Loucy (cell line): ENCODE results near the gene C1QTNF4.

Experiments
- H2AFZ ChIP-seq: fragments of 200-600 bp; sonication (generic); 2 replicates; pipeline ENCODE4 v1.6.0; 2016; ENCODE audit warnings: antibody characterized with exemption, mild to moderate bottlenecking, low read length, moderate library complexity
- H3F3A ChIP-seq: fragments of 200-600 bp; 2 replicates; pipeline ENCODE4 v1.6.0; 2016; ENCODE audit warnings: antibody characterized with exemption, low read depth, mild to moderate bottlenecking
- H3K27me3 ChIP-seq: fragments of 200-600 bp; sonication (generic); 2 replicates; pipeline ENCODE4 v1.6.1; 2014; ENCODE audit warnings: low read length, mild to moderate bottlenecking; ENCODE audit not compliant: insufficient read depth, poor library complexity, severe bottlenecking
- H3K36me3 ChIP-seq: fragments of 200-600 bp; sonication (generic); 2 replicates; pipeline ENCODE4 v1.6.1; 2016; ENCODE audit warnings: low read length; ENCODE audit not compliant: insufficient read depth
- H3K4me1 ChIP-seq: fragments of 200-600 bp; sonication (generic); 2 replicates; pipeline ENCODE4 v1.5.1; 2014; ENCODE audit warnings: low read length, mild to moderate bottlenecking; ENCODE audit not compliant: insufficient read depth, poor library complexity, severe bottlenecking
- H3K4me2 ChIP-seq: fragments of 200-600 bp; sonication (generic); 2 replicates; pipeline ENCODE4 v1.6.0; 2014; ENCODE audit warnings: antibody characterized with exemption, low read length, low read depth, mild to moderate bottlenecking; ENCODE audit not compliant: poor library complexity, severe bottlenecking
- H3K4me3 ChIP-seq: fragments of 200-600 bp; sonication (generic); 2 replicates; pipeline ENCODE4 v1.5.1; 2014; ENCODE audit warnings: low read length, mild to moderate bottlenecking, mixed read lengths; ENCODE audit not compliant: poor library complexity, severe bottlenecking
- H3K79me2 ChIP-seq: fragments of 200-600 bp; sonication (generic); 2 replicates; pipeline ENCODE4 v1.6.1; 2014; ENCODE audit warnings: low read length; ENCODE audit not compliant: insufficient read depth
- H3K9ac ChIP-seq: fragments of 200-600 bp; sonication (generic); 2 replicates; pipeline ENCODE4 v1.6.0; 2014; ENCODE audit warnings: mild to moderate bottlenecking, low read depth, low read length, moderate library complexity; ENCODE audit not compliant: poor library complexity, severe bottlenecking
- H3K9me2 ChIP-seq: fragments of 200-600 bp; sonication (generic); replicated peaks from 2 replicates; pipeline ENCODE4 v1.6.1; 2016; ENCODE audit warnings: low read depth, low read length, mixed read lengths
- H3K9me3 ChIP-seq: fragments of 200-600 bp; sonication (generic); 2 replicates; pipeline ENCODE4 v1.6.1; 2014; ENCODE audit warnings: mild to moderate bottlenecking, antibody characterized with exemption, low read length, low read depth; ENCODE audit not compliant: insufficient read depth
- H4K20me1 ChIP-seq: fragments of 200-600 bp; sonication (generic); 2 replicates; pipeline ENCODE4 v1.6.0; 2014; ENCODE audit warnings: antibody characterized with exemption, low read length, mild to moderate bottlenecking; ENCODE audit not compliant: insufficient read depth, poor library complexity, severe bottlenecking
- CTCF ChIP-seq: fragments of 200-600 bp; sonication (generic); conservative IDR thresholded peaks from 2 replicates; pipeline ENCODE4 v1.5.1; 2014; ENCODE audit warnings: mild to moderate bottlenecking, antibody characterized with exemption, low read length
- EZH2phosphoT487 ChIP-seq: fragments of 200-600 bp; IDR thresholded peaks from 2 replicates; pipeline ENCODE4 v1.6.1; 2018; ENCODE audit warnings: antibody characterized with exemption, mild to moderate bottlenecking, moderate library complexity, borderline replicate concordance

The C1QTNF4 gene

GRCh38 chr11:47587039-47587716 is 7.0 kb downstream of the C1QTNF4 start:
- H3K79me2 ChIP-seq, result peaks cover 63% of the 10 kb centered on the region
- peak overlapping the region; percentile 65 for H3K9ac ChIP-seq
- peak overlapping the region; percentile 60 for H3K4me3 ChIP-seq
- no peak overlapping the region for H2AFZ ChIP-seq
- peaks cover 14% of the 10 kb centered on the region; the same call in 1 of the 2 replicates for H3F3A ChIP-seq
- H3K27me3 ChIP-seq, result no peaks in the 10 kb centered on the region
- TF ChIP-seq CTCF, result no peak
- TF ChIP-seq EZH2phosphoT487, result no peak
- no peaks in the 10 kb centered on the region for H3K9me2 ChIP-seq
- H4K20me1 ChIP-seq, result no peaks in the 10 kb centered on the region
- H3K4me2 ChIP-seq, result peak overlapping the region; percentile 72
- peaks cover 28% of the 10 kb centered on the region; the same call in 1 of the 2 replicates for H3K36me3 ChIP-seq
- no peaks in the 10 kb centered on the region for H3K9me3 ChIP-seq
- H3K4me1 ChIP-seq, result peaks cover 59% of the 10 kb centered on the region

GRCh38 chr11:47586098-47586855 is 7.9 kb downstream of the C1QTNF4 start, which contains the start of gene FAM180B:
Gene FAM180B (plus strand): TSS chr11:47586678. CDS start chr11:47586769, 91 bp downstream.
- Histone ChIP-seq H4K20me1 (peaks cover 5% of the 10 kb centered on the region), H3K27me3 (no peaks in the 10 kb centered on the region), H3K4me3 (peak within 1 kb of the TSS; percentile 60), H3K9me2 (no peaks in the 10 kb centered on the region), H3F3A (0 out of 2 replicates have a peak, but pooled peaks cover 11% of the 10 kb centered on the region), H3K4me2 (peak within 1 kb of the TSS; percentile 72), H3K9me3 (no peaks in the 10 kb centered on the region), H3K79me2 (peaks cover 72% of the 10 kb centered on the region), H3K4me1 (peaks cover 64% of the 10 kb centered on the region), H3K9ac (peak within 1 kb of the TSS; percentile 65), H3K36me3 (peaks cover 37% of the 10 kb centered on the region; the same call in 1 of the 2 replicates), H2AFZ (no peak within 1 kb of the TSS)
- TF ChIP-seq CTCF (no peak), EZH2phosphoT487 (no peak)

- Histone ChIP-seq H3K9me3 (no peaks in the 10 kb centered on the region), H3K36me3 (peaks cover 38% of the 10 kb centered on the region; the same call in 1 of the 2 replicates), H3K4me3 (no peak overlapping the region), H3K4me2 (peak overlapping the region; percentile 90), H3K79me2 (peaks cover 76% of the 10 kb centered on the region), H2AFZ (no peak overlapping the region), H3K27me3 (no peaks in the 10 kb centered on the region), H3K4me1 (peaks cover 62% of the 10 kb centered on the region), H3F3A (0 out of 2 replicates have a peak, but pooled peaks cover 4% of the 10 kb centered on the region), H3K9ac (no peak overlapping the region), H4K20me1 (peaks cover 15% of the 10 kb centered on the region), H3K9me2 (no peaks in the 10 kb centered on the region)
- TF ChIP-seq CTCF (no peak), EZH2phosphoT487 (no peak)
These were observed 10.4 kb downstream of the C1QTNF4 start for GRCh38 chr11:47583844-47584243.
